ENCODE results near the gene TREML4. TPM values are rescaled to one million over a fixed set of nuclear protein-coding genes. Genes with fewer than 3 reads are reported as not detected.

The TREML4 gene
- total and polyA plus RNA-seq, 2 of the 8 experiments (the other 6 are each of a cell fraction or from before 2014, with no cell fraction given), result not detected

GRCh38 chr6:41275489-41275888 lies 47.3 kb downstream of the TREML4 start:
- Histone ChIP-seq H3K4me1 (replicated peaks in 1 of 4; ENCODE audit: control insufficient read depth in 3 of 4, insufficient read depth in 4 of 4, low read length in 3 of 4) (peaks cover 0 to 3% (median 0%) of the 10 kb centered on the region in 4 experiments; a peak in 2 of 7 replicates), H3K79me2 (ENCODE audit: control insufficient read depth in 1 of 2, insufficient read depth in 2 of 2, low read length in 2 of 2) (no peaks in the 10 kb centered on the region), H3K23ac (ENCODE audit: insufficient read length) (no peak overlapping the region), H3K4me3 (ENCODE audit: extremely low read depth in 1 of 4, insufficient read depth in 2 of 4, low read depth in 3 of 4, low read length in 4 of 4) (no peak overlapping the region), H3K23me2 (ENCODE audit: low read depth, low read length) (no peaks in the 10 kb centered on the region), H3K14ac (ENCODE audit: insufficient read length) (no peak overlapping the region), H4K8ac (ENCODE audit: extremely low read depth, insufficient read depth, low read length) (no peak overlapping the region), H3K27ac (ENCODE audit: low read depth, low read length) (no peak overlapping the region), H4K5ac (ENCODE audit: insufficient read length, low read depth, low read length) (no peak overlapping the region), H2BK20ac (ENCODE audit: low read length) (no peak overlapping the region), H2AK5ac (ENCODE audit: low read depth, low read length) (no peak overlapping the region), H3K56ac (replicated peaks; ENCODE audit: insufficient read length, low read depth, low read length) (no peak overlapping the region), H3K4ac (replicated peaks; ENCODE audit: insufficient read length, low read depth, low read length) (no peak overlapping the region), H3K27me3 (replicated peaks in 1 of 4; ENCODE audit: control insufficient read depth in 3 of 4, extremely low read depth in 1 of 4, insufficient read depth in 3 of 4, low read length in 3 of 4) (no peaks in the 10 kb centered on the region; a peak in 2 of 7 replicates), H3K9ac (replicated peaks in 1 of 4; ENCODE audit: extremely low read depth in 1 of 4, low read depth in 3 of 4, low read length in 3 of 4) (no peak overlapping the region), H3K4me2 (ENCODE audit: insufficient read depth in 1 of 2, low read depth in 2 of 2, low read length in 2 of 2) (no peak overlapping the region), H4K91ac (replicated peaks; ENCODE audit: insufficient read length, low read length) (no peak overlapping the region), H3K79me1 (ENCODE audit: low read depth, low read length) (no peaks in the 10 kb centered on the region), H2BK120ac (replicated peaks; ENCODE audit: low read depth, low read length) (no peak overlapping the region), H2BK15ac (ENCODE audit: low read length) (no peak overlapping the region), H3K18ac (ENCODE audit: extremely low read depth, low read length) (no peak overlapping the region), H3K36me3 (ENCODE audit: control insufficient read depth in 2 of 4, insufficient read depth in 4 of 4, low read length in 3 of 4) (no peaks in the 10 kb centered on the region), H3K9me3 (ENCODE audit: insufficient read depth in 2 of 2, low read depth in 1 of 2, low read length in 1 of 2) (0 out of 4 replicates have a peak, but pooled peaks cover 0 to 3% of the 10 kb centered on the region in 2 experiments), H2BK12ac (ENCODE audit: low read depth, low read length) (no peak overlapping the region), H4K20me1 (replicated peaks in 1 of 2; ENCODE audit: control insufficient read depth in 1 of 2, insufficient read depth in 2 of 2, low read length in 2 of 2) (peaks cover 0 to 4% of the 10 kb centered on the region in 2 experiments), H2AFZ (ENCODE audit: low read length) (no peak overlapping the region), H2BK5ac (ENCODE audit: low read depth, low read length) (no peak overlapping the region)
- FAIRE-seq (no peak), DNase-seq (ENCODE audit: low read depth in 1 of 2, low spot score in 2 of 2) (no peak)
- CTCF ChIA-PET (ENCODE audit: partially characterized antibody), result interaction anchor here (0.8 kb wide), 1 partner anchor 93 kb away, joined by 3 read pairs; no protein-coding TSS in a partner anchor
- POLR2A ChIA-PET (ENCODE audit: partially characterized antibody), result no interaction called here
- 93% methylated on average over 4 of the region's 4 CpGs; no CpG with 5 or more reads in 1 of the 2 experiments for WGBS, 2 experiments (ENCODE audit: extremely low coverage in 1 of 2, insufficient coverage in 1 of 2, insufficient read length in 1 of 2, insufficient replicate concordance in 2 of 2, low coverage in 1 of 2, low lambda C conversion rate in 2 of 2, missing lambda C conversion rate in 1 of 2)
- no peak for TF ChIP-seq BCL11A (IDR thresholded peaks at IDR 0.05; ENCODE audit: low read depth in 2 of 2, low read length in 2 of 2)
- no peak for TF ChIP-seq HDAC6 (IDR thresholded peaks at IDR 0.05; ENCODE audit: low read depth, low read length)
- no peak for TF ChIP-seq JUND (IDR thresholded peaks at IDR 0.05; ENCODE audit: low read length)
- no peak for TF ChIP-seq RNF2 (IDR thresholded peaks at IDR 0.05; ENCODE audit: borderline replicate concordance, low read depth, low read length, missing control alignments, poor library complexity, severe bottlenecking)
- no peak for TF ChIP-seq RFX5 (IDR thresholded peaks at IDR 0.05; ENCODE audit: borderline replicate concordance, low read depth, low read length)
- TF ChIP-seq TAF7 (optimal IDR thresholded peaks at IDR 0.05; ENCODE audit: borderline replicate concordance, low read depth, low read length), result no peak
- TF ChIP-seq USF2 (IDR thresholded peaks at IDR 0.05; ENCODE audit: low read length), result no peak
- TF ChIP-seq CHD1 (IDR thresholded peaks at IDR 0.05; ENCODE audit: low read depth, low read length), result no peak
- no peak for TF ChIP-seq GABPA (IDR thresholded peaks at IDR 0.05; ENCODE audit: borderline replicate concordance, insufficient read depth, low read length)
- no peak for TF ChIP-seq SUZ12 (IDR thresholded peaks at IDR 0.05; ENCODE audit: low read length)
- TF ChIP-seq KDM1A (IDR thresholded peaks at IDR 0.05; ENCODE audit: borderline replicate concordance, low read length), result no peak
- TF ChIP-seq SIN3A (conservative IDR thresholded peaks at IDR 0.05 in 1 of 2, IDR thresholded peaks at IDR 0.05 in 1 of 2; ENCODE audit: low read depth in 1 of 2, low read length in 2 of 2), result no peak
